ENCODE data around the gene ADGRE2. TPM values are rescaled to one million over a fixed set of nuclear protein-coding genes. Genes with fewer than 3 reads are reported as not detected.
"Not testable (repeated sequence)": the region's sequence is repeated elsewhere in the genome, so short reads cannot be mapped to it uniquely, and the experiment has no call there.

Gene ADGRE2
- total RNA-seq, 1 experiment from 2014 or later, result 0.23 TPM

GRCh38 chr19:14774373-14774772, 4.0 kb downstream of the ADGRE2 start:
- BruUV-seq (replicated peaks), result no TSS peak
- ChIA-PET CTCF (no interaction called here), POLR2A (no interaction called here)
- Mint-ChIP-seq H3K4me3 (ENCODE audit: unreplicated experiment) (no peak overlapping the region), H3K27me3 (ENCODE audit: insufficient read depth, unreplicated experiment) (peaks cover 7% of the 10 kb centered on the region), H3K27ac (ENCODE audit: unreplicated experiment) (no peak overlapping the region), H3K4me1 (ENCODE audit: low read depth, unreplicated experiment) (no peaks in the 10 kb centered on the region), H3K36me3 (ENCODE audit: insufficient read depth, unreplicated experiment) (peaks cover 6% of the 10 kb centered on the region), H3K9me3 (ENCODE audit: unreplicated experiment) (no peaks in the 10 kb centered on the region)
- no peak for DNase-seq
- TF ChIP-seq, protein P1, sequence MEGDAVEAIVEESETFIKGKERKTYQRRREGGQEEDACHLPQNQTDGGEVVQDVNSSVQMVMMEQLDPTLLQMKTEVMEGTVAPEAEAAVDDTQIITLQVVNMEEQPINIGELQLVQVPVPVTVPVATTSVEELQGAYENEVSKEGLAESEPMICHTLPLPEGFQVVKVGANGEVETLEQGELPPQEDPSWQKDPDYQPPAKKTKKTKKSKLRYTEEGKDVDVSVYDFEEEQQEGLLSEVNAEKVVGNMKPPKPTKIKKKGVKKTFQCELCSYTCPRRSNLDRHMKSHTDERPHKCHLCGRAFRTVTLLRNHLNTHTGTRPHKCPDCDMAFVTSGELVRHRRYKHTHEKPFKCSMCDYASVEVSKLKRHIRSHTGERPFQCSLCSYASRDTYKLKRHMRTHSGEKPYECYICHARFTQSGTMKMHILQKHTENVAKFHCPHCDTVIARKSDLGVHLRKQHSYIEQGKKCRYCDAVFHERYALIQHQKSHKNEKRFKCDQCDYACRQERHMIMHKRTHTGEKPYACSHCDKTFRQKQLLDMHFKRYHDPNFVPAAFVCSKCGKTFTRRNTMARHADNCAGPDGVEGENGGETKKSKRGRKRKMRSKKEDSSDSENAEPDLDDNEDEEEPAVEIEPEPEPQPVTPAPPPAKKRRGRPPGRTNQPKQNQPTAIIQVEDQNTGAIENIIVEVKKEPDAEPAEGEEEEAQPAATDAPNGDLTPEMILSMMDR (IDR thresholded peaks at IDR 0.05; ENCODE audit: insufficient read depth in 1 of 2, low read depth in 1 of 2, low read length in 1 of 2, severe bottlenecking in 1 of 2, unreplicated experiment in 1 of 2), result no peak
- H3K4me3 ChIP-seq (ENCODE audit: low read depth, low read length), result no peak overlapping the region
- no peaks in the 10 kb centered on the region for H3K9me3 ChIP-seq
- no peaks in the 10 kb centered on the region for H3K4me1 ChIP-seq
- no peaks in the 10 kb centered on the region for H3K36me3 ChIP-seq (ENCODE audit: control insufficient read depth, insufficient read depth, low read length)
- intact Hi-C loops (cut with micrococcal nuclease; ENCODE audit: unreplicated experiment), result no loop called here
- H3K27me3 ChIP-seq (replicated peaks; ENCODE audit: control insufficient read depth, insufficient read depth, low read length), result no peaks in the 10 kb centered on the region

DNA sequence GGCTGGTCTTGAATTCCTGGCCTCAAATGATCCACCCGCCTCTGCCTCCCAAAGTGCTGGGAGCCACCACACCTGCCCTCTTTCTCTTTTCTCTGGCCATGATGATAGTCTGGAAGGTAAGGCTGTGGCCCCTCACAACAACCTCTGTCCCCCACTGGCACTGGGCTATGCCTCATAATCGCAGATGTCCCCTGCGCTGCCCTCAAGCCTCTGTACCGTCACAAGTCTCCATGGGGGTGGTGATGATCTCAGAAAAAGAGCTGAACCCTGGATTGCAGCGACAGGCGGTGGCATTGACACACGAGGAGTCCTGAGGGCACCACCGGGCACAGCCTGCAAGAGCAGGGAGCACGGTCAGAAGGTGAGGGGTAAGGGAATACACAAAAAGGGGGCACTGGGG, 4.6 kb downstream of the ADGRE2 start:
- H3K27me3 Mint-ChIP-seq (ENCODE audit: insufficient read depth, unreplicated experiment); H3K27me3 ChIP-seq (replicated peaks; ENCODE audit: control insufficient read depth, insufficient read depth, low read length); H3K9me3 Mint-ChIP-seq (ENCODE audit: unreplicated experiment); intact Hi-C loops (cut with micrococcal nuclease; ENCODE audit: unreplicated experiment); POLR2A ChIA-PET; CTCF ChIA-PET; H3K4me3 ChIP-seq (ENCODE audit: low read depth, low read length); H3K4me1 Mint-ChIP-seq (ENCODE audit: low read depth, unreplicated experiment); H3K4me3 Mint-ChIP-seq (ENCODE audit: unreplicated experiment); BruUV-seq (replicated peaks); H3K36me3 ChIP-seq (ENCODE audit: control insufficient read depth, insufficient read depth, low read length); H3K9me3 ChIP-seq; H3K36me3 Mint-ChIP-seq (ENCODE audit: insufficient read depth, unreplicated experiment); DNase-seq; H3K4me1 ChIP-seq; H3K27ac Mint-ChIP-seq (ENCODE audit: unreplicated experiment): not testable (repeated sequence)

DNA sequence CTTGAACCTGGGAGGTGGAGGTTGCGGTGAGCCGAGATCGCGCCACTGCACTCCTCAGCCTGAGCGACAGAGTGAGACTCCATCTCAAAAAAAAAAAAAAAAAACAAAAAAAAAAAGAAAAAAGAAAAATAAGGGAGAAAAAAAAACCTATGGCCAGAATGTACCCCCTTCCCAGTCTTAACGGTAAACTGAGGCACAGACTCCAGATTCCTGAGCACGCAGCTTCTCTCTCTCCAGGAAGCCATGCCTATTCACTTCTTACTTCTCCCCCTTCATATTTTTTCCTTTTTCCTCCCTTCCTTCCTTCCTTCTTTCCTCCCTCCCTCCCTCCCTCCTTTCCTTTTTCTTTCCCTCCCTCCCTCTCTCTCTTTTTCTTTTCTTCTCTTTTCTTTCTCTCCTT, 5.4 kb downstream of the ADGRE2 start:
- Mint-ChIP-seq H3K36me3 (ENCODE audit: insufficient read depth, unreplicated experiment) (peaks cover 6% of the 10 kb centered on the region), H3K4me3 (ENCODE audit: unreplicated experiment) (no peak overlapping the region), H3K27me3 (ENCODE audit: insufficient read depth, unreplicated experiment) (peaks cover 4% of the 10 kb centered on the region), H3K9me3 (ENCODE audit: unreplicated experiment) (no peaks in the 10 kb centered on the region), H3K27ac (ENCODE audit: unreplicated experiment) (no peak overlapping the region), H3K4me1 (ENCODE audit: low read depth, unreplicated experiment) (no peaks in the 10 kb centered on the region)
- Histone ChIP-seq H3K9me3 (no peaks in the 10 kb centered on the region), H3K27me3 (replicated peaks; ENCODE audit: control insufficient read depth, insufficient read depth, low read length) (no peaks in the 10 kb centered on the region), H3K4me1 (no peaks in the 10 kb centered on the region), H3K4me3 (ENCODE audit: low read depth, low read length) (no peak overlapping the region), H3K36me3 (ENCODE audit: control insufficient read depth, insufficient read depth, low read length) (no peaks in the 10 kb centered on the region)
- BruUV-seq (replicated peaks), result no TSS peak
- intact Hi-C loops (cut with micrococcal nuclease; ENCODE audit: unreplicated experiment), result no loop called here
- ChIA-PET CTCF (no interaction called here), POLR2A (no interaction called here)
- no peak for DNase-seq
- TF ChIP-seq, protein P1 (IDR thresholded peaks at IDR 0.05; ENCODE audit: insufficient read depth in 1 of 2, low read depth in 1 of 2, low read length in 1 of 2, severe bottlenecking in 1 of 2, unreplicated experiment in 1 of 2), result no peak

- Mint-ChIP-seq H3K9me3 (ENCODE audit: unreplicated experiment) (no peaks in the 10 kb centered on the region), H3K4me1 (ENCODE audit: low read depth, unreplicated experiment) (no peaks in the 10 kb centered on the region)
- POLR2A ChIA-PET, result no interaction called here
Measured at GRCh38 chr19:14772467-14772866, 5.9 kb downstream of the ADGRE2 start.

More at GRCh38 chr19:14772467-14772866, 5.9 kb downstream of the ADGRE2 start:
- CTCF ChIA-PET, result no interaction called here
- H3K36me3 ChIP-seq (ENCODE audit: control insufficient read depth, insufficient read depth, low read length), result no peaks in the 10 kb centered on the region
- intact Hi-C loops (cut with micrococcal nuclease; ENCODE audit: unreplicated experiment), result no loop called here
- H3K4me1 ChIP-seq, result no peaks in the 10 kb centered on the region
- no peak for DNase-seq
- no peak overlapping the region for H3K4me3 ChIP-seq (ENCODE audit: low read depth, low read length)
- H3K9me3 ChIP-seq, result no peaks in the 10 kb centered on the region
- H3K27me3 ChIP-seq (replicated peaks; ENCODE audit: control insufficient read depth, insufficient read depth, low read length), result no peaks in the 10 kb centered on the region
- Mint-ChIP-seq H3K4me3 (ENCODE audit: unreplicated experiment) (no peak overlapping the region), H3K27ac (ENCODE audit: unreplicated experiment) (no peak overlapping the region), H3K36me3 (ENCODE audit: insufficient read depth, unreplicated experiment) (peaks cover 6% of the 10 kb centered on the region), H3K27me3 (ENCODE audit: insufficient read depth, unreplicated experiment) (peaks cover 4% of the 10 kb centered on the region)
- no TSS peak for BruUV-seq (replicated peaks)
- TF ChIP-seq, protein P1 (IDR thresholded peaks at IDR 0.05; ENCODE audit: insufficient read depth in 1 of 2, low read depth in 1 of 2, low read length in 1 of 2, severe bottlenecking in 1 of 2, unreplicated experiment in 1 of 2), result no peak
